Measurements from ENCODE around the gene ZNF732.
"Not testable (repeated sequence)": the region's sequence is repeated elsewhere in the genome, so short reads cannot be mapped to it uniquely, and the experiment has no call there.

ZNF732 gene

DNA sequence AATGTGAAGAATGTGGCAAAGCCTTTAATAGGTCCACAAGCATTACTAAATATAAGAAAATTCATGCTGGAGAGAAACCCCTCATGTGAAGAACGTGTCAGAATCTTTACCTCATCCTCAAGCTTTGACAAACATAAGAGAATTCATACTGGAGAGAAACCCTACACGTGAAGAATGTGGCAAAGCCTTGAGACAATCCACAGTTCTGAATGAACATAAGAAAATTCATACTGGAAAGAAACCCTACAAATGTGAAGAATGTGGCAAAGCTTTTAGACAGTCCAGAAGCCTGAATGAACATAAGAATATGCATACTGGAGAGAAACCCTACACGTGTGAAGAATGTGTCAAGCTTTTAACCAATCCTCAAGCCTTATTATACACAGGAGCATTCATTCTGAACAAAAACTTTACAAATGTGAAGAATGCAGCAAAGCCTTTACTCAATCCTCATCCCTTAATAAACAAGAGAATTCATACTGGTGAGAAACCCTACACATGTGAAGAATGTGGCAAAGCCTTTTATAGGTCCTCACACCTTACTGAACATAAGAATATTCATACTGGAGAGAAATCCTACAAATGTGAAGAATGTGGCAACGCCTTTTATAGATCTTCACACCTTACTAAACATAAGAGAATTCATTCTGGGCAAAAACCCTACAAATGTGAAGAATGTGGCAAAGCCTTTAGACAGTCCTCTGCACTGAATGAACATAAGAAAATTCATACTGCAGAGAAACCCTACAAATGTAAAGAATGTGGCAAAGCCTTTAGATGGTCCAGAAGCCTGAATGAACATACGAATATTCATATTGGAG lies 51.1 kb downstream of the ZNF732 start:
- no peak for DNase-seq (ENCODE audit: low read depth)

- DNase-seq (ENCODE audit: low read depth) = no peak
Observed at GRCh38 chr4:252065-252601, 53.1 kb downstream of the ZNF732 start.

- no peak for DNase-seq (ENCODE audit: low read depth)
Observed at GRCh38 chr4:244471-244870, 60.8 kb downstream of the ZNF732 start.

- no peak for DNase-seq (ENCODE audit: low read depth)
Observed at GRCh38 chr4:243426-243825, 61.8 kb downstream of the ZNF732 start.

DNA sequence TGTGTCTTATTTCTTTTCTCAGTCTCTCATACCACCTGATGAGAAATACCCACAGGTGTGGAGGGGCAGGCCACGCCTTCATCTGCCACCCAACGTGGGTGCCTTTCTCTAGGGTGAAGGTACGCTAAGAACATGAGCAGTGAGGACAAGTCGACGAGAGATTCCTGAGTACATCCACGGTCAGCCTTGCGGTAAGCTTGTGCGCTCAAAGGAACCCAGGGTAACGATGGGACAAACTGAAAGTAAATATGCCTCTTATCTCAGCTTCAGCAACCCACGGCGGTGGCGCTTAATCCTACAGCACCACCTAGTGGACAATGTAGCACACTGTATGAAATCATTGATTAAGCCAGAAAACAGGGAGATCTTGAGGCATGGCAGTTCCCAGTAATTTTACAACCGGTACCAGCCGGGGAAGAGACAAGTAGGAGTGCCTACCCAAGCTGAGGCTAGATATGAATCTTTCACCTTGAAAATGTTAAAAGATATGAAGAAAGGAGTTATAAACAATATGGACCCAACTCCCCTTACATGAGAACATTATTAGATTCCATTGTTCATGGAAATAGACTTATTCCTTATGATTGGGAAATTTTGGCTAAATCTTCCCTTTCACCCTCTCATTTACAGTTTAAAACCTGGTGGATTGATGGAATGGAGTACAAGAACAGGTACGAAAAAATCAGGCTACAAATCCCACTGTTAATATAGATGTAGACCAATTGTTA lies 63.0 kb downstream of the ZNF732 start:
- peak; percentile 20 for DNase-seq (ENCODE audit: low read depth)

DNA sequence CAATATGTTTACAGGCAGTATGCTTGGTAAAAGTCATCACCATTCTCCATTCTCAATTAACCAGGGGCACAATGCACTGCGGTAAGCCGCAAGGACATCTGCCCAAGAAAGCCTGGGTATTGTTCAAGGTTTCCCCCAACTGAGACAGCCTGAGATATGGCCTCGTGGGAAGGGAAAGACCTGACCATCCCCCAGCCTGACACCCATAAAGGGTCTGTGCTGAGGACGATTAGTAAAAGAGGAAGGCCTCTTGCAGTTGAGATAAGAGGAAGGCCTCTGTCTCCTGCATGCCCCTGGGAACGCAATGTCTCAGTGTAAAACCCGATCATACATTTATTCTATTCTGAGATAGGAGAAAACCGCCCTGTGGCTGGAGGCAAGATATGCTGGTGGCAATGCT lies 63.9 kb downstream of the ZNF732 start:
- not testable (repeated sequence) for DNase-seq (ENCODE audit: low read depth)

GRCh38 chr4:236028-236427 lies 69.2 kb downstream of the ZNF732 start:
- no peak for DNase-seq (ENCODE audit: low read depth)

GRCh38 chr4:234178-234577 lies 71.1 kb downstream of the ZNF732 start:
- no peak for DNase-seq (ENCODE audit: low read depth)

DNA sequence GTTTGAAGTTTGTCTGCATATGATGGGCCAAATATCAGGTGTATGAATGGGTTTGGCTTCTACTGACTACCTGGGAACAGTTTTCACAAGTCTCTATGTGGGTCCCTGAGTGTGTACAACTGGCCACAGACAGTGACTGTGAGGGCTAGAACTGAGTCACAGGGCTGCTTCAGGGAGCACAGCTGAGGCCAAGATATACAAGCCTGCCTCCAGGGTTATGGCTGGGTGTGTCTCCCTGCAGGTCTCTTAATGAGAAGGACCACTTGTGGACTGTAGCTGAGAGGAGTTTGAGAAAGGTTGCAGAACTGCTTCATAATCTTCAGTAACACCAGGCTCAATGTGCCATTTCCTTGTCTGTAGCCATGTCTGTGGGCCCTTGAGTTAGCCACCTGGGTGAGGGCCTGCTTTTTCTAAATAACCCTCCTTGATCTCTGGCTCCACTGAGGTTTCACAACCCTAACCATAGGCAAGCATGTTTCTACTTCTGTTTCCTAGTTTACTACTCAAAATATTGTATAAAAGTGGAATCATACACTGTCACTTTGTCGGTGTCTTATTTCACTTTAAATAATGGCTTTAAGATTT lies 81.3 kb downstream of the ZNF732 start:
- DNase-seq (ENCODE audit: low read depth) = no peak
